HepG2 (cell line): Measurements from ENCODE around the gene FGF7.

Experiments used
- CEBPG ChIP-seq: IDR thresholded peaks from 2 replicates; pipeline ENCODE4 v1.6.1; 2016
- GABPB1 ChIP-seq: IDR thresholded peaks from 2 replicates; pipeline ENCODE4 v1.6.1; 2016; ENCODE audit warnings: mild to moderate bottlenecking, missing genetic modification reagents, moderate library complexity, missing compliant biosample characterization
- KLF16 ChIP-seq, 2 experiments: sonication (generic) in 1 of 2; formaldehyde crosslinking in 1 of 2; IDR thresholded peaks; 2 replicates each; pipeline versions ENCODE4 v1.6.1 to v1.8.0; 2016 to 2023; ENCODE audit warnings: missing genetic modification reagents in 2 of 2, missing compliant biosample characterization in 1 of 2
- REST ChIP-seq, 2 experiments: IDR thresholded peaks; 2 replicates each; pipeline ENCODE4 v1.6.1; 2011 to 2012; ENCODE audit warnings: low read length in 2 of 2, borderline replicate concordance in 1 of 2, low read depth in 1 of 2, mild to moderate bottlenecking in 1 of 2, moderate library complexity in 1 of 2
- SKI ChIP-seq: fragments of 450-650 bp; IDR thresholded peaks from one replicate; pipeline ENCODE4 v1.6.1; 2018; ENCODE audit warnings: mild to moderate bottlenecking; ENCODE audit not compliant: partially characterized antibody
- TF ChIP-seq, protein P1 (sequence below): IDR thresholded peaks from 2 replicates; pipeline ENCODE4 v1.6.1; 2016; ENCODE audit warnings: low read depth, missing genetic modification reagents, missing compliant biosample characterization

- no peak for TF ChIP-seq GABPB1
- TF ChIP-seq, protein P1, sequence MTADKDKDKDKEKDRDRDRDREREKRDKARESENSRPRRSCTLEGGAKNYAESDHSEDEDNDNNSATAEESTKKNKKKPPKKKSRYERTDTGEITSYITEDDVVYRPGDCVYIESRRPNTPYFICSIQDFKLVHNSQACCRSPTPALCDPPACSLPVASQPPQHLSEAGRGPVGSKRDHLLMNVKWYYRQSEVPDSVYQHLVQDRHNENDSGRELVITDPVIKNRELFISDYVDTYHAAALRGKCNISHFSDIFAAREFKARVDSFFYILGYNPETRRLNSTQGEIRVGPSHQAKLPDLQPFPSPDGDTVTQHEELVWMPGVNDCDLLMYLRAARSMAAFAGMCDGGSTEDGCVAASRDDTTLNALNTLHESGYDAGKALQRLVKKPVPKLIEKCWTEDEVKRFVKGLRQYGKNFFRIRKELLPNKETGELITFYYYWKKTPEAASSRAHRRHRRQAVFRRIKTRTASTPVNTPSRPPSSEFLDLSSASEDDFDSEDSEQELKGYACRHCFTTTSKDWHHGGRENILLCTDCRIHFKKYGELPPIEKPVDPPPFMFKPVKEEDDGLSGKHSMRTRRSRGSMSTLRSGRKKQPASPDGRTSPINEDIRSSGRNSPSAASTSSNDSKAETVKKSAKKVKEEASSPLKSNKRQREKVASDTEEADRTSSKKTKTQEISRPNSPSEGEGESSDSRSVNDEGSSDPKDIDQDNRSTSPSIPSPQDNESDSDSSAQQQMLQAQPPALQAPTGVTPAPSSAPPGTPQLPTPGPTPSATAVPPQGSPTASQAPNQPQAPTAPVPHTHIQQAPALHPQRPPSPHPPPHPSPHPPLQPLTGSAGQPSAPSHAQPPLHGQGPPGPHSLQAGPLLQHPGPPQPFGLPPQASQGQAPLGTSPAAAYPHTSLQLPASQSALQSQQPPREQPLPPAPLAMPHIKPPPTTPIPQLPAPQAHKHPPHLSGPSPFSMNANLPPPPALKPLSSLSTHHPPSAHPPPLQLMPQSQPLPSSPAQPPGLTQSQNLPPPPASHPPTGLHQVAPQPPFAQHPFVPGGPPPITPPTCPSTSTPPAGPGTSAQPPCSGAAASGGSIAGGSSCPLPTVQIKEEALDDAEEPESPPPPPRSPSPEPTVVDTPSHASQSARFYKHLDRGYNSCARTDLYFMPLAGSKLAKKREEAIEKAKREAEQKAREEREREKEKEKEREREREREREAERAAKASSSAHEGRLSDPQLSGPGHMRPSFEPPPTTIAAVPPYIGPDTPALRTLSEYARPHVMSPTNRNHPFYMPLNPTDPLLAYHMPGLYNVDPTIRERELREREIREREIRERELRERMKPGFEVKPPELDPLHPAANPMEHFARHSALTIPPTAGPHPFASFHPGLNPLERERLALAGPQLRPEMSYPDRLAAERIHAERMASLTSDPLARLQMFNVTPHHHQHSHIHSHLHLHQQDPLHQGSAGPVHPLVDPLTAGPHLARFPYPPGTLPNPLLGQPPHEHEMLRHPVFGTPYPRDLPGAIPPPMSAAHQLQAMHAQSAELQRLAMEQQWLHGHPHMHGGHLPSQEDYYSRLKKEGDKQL (CRISPR knock-in tag) = no peak
- TF ChIP-seq KLF16 (CRISPR knock-in tag; IDR thresholded peaks at IDR 0.05) = no peak
- no peak for TF ChIP-seq REST (IDR thresholded peaks at IDR 0.05; ENCODE audit: borderline replicate concordance in 1 of 2, low read depth in 1 of 2, low read length in 2 of 2)
- no peak for TF ChIP-seq CEBPG (CRISPR knock-in tag)
- TF ChIP-seq SKI = no peak
Measured at GRCh38 chr15:49456166-49456565, 33.1 kb downstream of the FGF7 start.
